Body of pancreas (tissue), 4 donors: Measurements from ENCODE around the gene MACROH2A1. TPM values are rescaled to one million over a fixed set of nuclear protein-coding genes. Genes with fewer than 3 reads are reported as not detected.

Experiments
- ATAC-seq: fragments of 150-250 bp; one replicate; pipeline ENCODE4 v1.9.1; 2016
- DNase-seq, 4 donors: peaks; one replicate each; pipeline ENCODE4 v3.0.0-alpha.2; 2019
- H3K27ac ChIP-seq, 4 donors: fragments of 200-600 bp; sonication (generic); 1 replicate in 3 of 4; 2 replicates in 1 of 4; pipeline versions ENCODE4 v1.5.1 to v1.6.1; 2016 to 2019; ENCODE audit warnings: mild to moderate bottlenecking in 1 of 4, mixed read lengths in 1 of 4, moderate library complexity in 1 of 4
- H3K27me3 ChIP-seq, 2 donors: fragments of 200-600 bp; sonication (generic); one replicate each; pipeline ENCODE4 v1.6.0; 2016; ENCODE audit warnings: mild to moderate bottlenecking in 1 of 2
- H3K36me3 ChIP-seq, 2 donors: fragments of 200-600 bp; sonication (generic); replicated peaks in 1 of 2; 2 replicates each; pipeline ENCODE4 v1.5.1; 2016; ENCODE audit warnings: low read depth in 2 of 2; ENCODE audit not compliant: insufficient read depth in 1 of 2
- H3K4me1 ChIP-seq: fragments of 200-600 bp; sonication (generic); one replicate; pipeline ENCODE4 v1.6.0; 2016
- H3K4me3 ChIP-seq, 2 donors: fragments of 200-600 bp; sonication (generic); 1 replicate in 1 of 2; 2 replicates in 1 of 2; pipeline ENCODE4 v1.5.1; 2016 to 2019
- H3K9me3 ChIP-seq, 3 donors: fragments of 200-600 bp; sonication (generic); 1 replicate in 2 of 3; 2 replicates in 1 of 3; pipeline ENCODE4 v1.5.1; 2016
- CTCF ChIP-seq, 7 experiments: fragments of 450-650 bp in 4 of 7; fragments of 200-600 bp in 3 of 7; sonication (generic) in 3 of 7; IDR thresholded peaks; one replicate each; pipeline ENCODE4 v1.5.1; 2016 to 2019; ENCODE audit warnings: antibody characterized with exemption in 7 of 7
- POLR2A ChIP-seq, 3 donors: fragments of 450-650 bp; IDR thresholded peaks; one replicate each; pipeline ENCODE4 v1.6.1; 2016; ENCODE audit warnings: antibody characterized with exemption in 3 of 3, mild to moderate bottlenecking in 2 of 3
- WGBS, 2 donors: methylation state at CpG; one replicate each; pipeline ENCODE4 v1.1.5; 2017; 5-methylcytosine and 5-hydroxymethylcytosine counted together
- intact Hi-C: fragments of 100-400 bp; cut with DNase I; formaldehyde crosslinking; loops from one replicate; pipeline ENCODE4 v1.15.1; 2023
- total RNA-seq, 2 donors: library from RNA; depleted of rRNA; stranded (reverse); fragments of >200 nt; gene quantifications; one replicate each; pipeline ENCODE4 v1.1.0, GENCODE V29; 2016

Gene MACROH2A1
- total RNA-seq, 2 donors from 2014 or later: 78.9 to 142 TPM

DNA sequence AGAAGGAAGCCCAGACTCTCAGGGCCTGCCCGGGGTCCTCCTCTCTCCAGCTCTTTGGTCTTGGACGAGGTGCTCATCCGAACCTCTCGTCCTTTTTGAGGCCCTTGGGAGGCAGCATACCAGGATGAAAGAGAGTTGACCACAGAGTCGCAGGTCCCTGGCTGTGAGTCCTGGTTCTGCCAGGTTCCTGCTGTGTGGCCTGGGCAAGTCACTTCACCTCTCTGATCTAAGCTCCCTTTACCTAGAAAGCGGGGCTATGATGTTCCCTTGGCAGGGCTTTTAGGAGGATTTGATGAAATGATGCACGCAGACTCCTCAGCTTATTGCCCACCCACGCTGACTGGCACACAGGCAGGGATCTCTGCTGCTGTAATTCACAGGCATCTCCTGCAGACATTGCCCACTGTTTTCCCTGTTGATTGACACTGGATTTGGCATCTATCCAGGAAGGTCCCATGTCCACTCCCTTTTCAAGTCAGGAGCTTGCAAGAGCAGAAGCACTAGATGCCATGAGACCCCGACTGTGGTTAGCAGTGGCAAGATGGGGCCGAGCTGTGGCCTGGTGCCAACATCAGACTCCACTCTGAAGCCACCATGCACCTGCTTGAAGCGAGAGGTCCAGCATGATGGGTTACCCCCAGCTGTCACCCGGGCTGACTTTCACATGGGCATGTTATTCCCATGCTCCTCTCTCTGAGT, 71.5 kb downstream of the MACROH2A1 start:
- no peaks in the 10 kb centered on the region for H3K27me3 ChIP-seq
- ATAC-seq: no peak
- H3K9me3 ChIP-seq: no peaks in the 10 kb centered on the region
- intact Hi-C loops: no loop called here
- no peaks in the 10 kb centered on the region for H3K36me3 ChIP-seq
- no peak overlapping the region for H3K27ac ChIP-seq
- no peaks in the 10 kb centered on the region for H3K4me1 ChIP-seq
- TF ChIP-seq CTCF (IDR thresholded peaks at IDR 0.05) (no peak), POLR2A (IDR thresholded peaks at IDR 0.05) (no peak)
- no peak overlapping the region for H3K4me3 ChIP-seq
- DNase-seq: no peak
- 86 to 100% methylated on average over 6 to 12 of the region's 12 CpGs for WGBS, 2 donors

DNA sequence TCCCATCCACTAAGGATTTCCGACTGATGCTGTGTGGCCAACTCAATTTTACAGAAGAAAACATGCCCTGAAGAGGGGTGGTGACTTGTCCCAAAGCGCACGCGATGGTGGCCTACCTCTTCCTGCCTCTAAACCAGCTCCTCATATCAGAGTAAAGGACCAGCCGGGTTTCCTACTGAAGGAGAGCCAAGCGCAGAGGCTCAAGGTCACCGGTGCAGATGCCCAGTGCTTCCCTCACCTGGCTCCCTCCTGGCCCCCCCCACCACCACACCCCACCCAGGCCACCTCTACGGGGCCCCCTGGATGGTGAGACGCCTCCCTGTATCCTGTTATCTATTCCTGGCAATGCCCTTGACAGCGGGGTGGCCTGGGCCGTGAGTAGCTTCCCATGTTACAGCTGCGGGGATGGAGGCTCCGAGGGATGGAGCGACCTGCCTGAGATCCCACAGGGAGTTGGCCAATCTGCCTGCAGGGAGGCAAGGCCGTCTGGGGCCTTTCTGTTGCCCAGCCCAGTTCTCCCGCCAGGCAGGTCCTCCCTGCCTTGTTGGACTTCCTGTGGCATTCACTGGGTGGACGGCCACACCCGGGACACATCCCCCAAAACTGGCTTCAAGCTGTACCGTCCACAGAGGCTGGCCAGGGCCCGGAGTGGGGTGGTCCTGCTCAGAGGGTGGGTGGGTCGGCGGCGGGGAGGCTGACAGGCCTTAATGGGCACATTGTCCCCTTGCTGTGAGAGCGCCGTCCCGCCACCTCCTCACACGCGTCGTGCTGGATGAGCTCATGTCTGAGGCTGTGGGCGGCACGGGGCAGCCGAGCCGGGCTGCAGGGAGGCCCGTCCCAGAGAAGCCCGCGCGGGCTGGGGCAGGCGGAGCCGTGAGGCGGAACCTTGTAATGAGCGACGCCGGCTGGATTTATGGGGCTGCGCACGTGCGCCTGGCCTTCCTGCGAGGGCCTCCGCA, 72.5 kb downstream of the MACROH2A1 start:
- TF ChIP-seq CTCF (IDR thresholded peaks at IDR 0.05): no peak
- TF ChIP-seq POLR2A (IDR thresholded peaks at IDR 0.05): no peak
- no peaks in the 10 kb centered on the region for H3K9me3 ChIP-seq
- H3K4me1 ChIP-seq: no peaks in the 10 kb centered on the region
- H3K4me3 ChIP-seq: no peak overlapping the region
- no peak for DNase-seq
- no peak overlapping the region for H3K27ac ChIP-seq
- H3K36me3 ChIP-seq: no peaks in the 10 kb centered on the region
- WGBS, 2 donors: 73 to 82% methylated on average over 19 to 36 of the region's 48 CpGs
- intact Hi-C loops: no loop called here
- ATAC-seq: no peak
- H3K27me3 ChIP-seq: no peaks in the 10 kb centered on the region

GRCh38 chr5:135324897-135325650, 74.0 kb downstream of the MACROH2A1 start:
- WGBS, 2 donors: 84 to 92% methylated on average over 6 to 17 of the region's 17 CpGs
- Histone ChIP-seq H3K4me3 (no peak overlapping the region), H3K27ac (no peak overlapping the region), H3K4me1 (no peaks in the 10 kb centered on the region), H3K27me3 (no peaks in the 10 kb centered on the region), H3K9me3 (no peaks in the 10 kb centered on the region), H3K36me3 (no peaks in the 10 kb centered on the region)
- TF ChIP-seq POLR2A (IDR thresholded peaks at IDR 0.05) (no peak), CTCF (IDR thresholded peaks at IDR 0.05) (no peak)
- DNase-seq (no peak), ATAC-seq (no peak)
- intact Hi-C loops: no loop called here

DNA sequence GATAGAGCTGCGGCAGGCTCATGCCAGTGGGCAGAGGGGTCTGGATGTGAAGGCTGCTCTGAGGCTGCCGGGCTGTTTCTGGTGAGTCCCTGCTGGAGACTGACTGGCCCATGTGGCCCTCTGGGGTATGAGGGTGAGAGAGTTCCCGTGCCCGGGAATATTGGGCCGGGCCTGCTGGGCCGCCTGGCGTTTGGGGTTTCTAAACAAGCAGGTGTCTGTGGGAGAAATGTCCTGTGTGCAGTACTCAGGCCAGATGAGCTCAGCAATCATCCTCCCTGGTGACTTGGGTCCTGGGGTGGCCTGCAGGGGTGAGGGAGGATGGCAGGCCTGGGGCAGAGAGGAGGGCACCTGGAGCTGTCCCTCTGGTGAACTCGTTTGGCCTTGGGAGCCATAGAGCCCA, 74.9 kb downstream of the MACROH2A1 start:
- Histone ChIP-seq H3K36me3 (no peaks in the 10 kb centered on the region), H3K9me3 (no peaks in the 10 kb centered on the region), H3K27me3 (no peaks in the 10 kb centered on the region), H3K4me3 (no peak overlapping the region), H3K4me1 (no peaks in the 10 kb centered on the region), H3K27ac (no peak overlapping the region)
- intact Hi-C loops: no loop called here
- TF ChIP-seq CTCF (IDR thresholded peaks at IDR 0.05) (no peak), POLR2A (IDR thresholded peaks at IDR 0.05) (no peak)
- DNase-seq: no peak
- 79 to 91% methylated on average over 6 to 8 of the region's 8 CpGs for WGBS, 2 donors
- ATAC-seq: no peak
